GM20000 (cell line): ENCODE data around the gene ASIC4.
A peak's percentile ranks its signal among the peaks of the same experiment; 100 is the strongest.

ENCODE experiments used
- DNase-seq: peaks from one replicate; pipeline ENCODE4 v3.0.0; 2012; ENCODE audit warnings: low spot score
- CTCF ChIP-seq: IDR thresholded peaks from 2 replicates; pipeline ENCODE4 v1.5.1; 2012; ENCODE audit warnings: mild to moderate bottlenecking, control low read depth; ENCODE audit errors: extremely low read depth, missing control alignments

The ASIC4 gene

GRCh38 chr2:219541611-219542180, 27.4 kb downstream of the ASIC4 start:
- peak; percentile 95 for TF ChIP-seq CTCF
- DNase-seq, result peak; percentile 93

GRCh38 chr2:219542931-219543595, 28.8 kb downstream of the ASIC4 start:
- TF ChIP-seq CTCF, result no peak

DNA sequence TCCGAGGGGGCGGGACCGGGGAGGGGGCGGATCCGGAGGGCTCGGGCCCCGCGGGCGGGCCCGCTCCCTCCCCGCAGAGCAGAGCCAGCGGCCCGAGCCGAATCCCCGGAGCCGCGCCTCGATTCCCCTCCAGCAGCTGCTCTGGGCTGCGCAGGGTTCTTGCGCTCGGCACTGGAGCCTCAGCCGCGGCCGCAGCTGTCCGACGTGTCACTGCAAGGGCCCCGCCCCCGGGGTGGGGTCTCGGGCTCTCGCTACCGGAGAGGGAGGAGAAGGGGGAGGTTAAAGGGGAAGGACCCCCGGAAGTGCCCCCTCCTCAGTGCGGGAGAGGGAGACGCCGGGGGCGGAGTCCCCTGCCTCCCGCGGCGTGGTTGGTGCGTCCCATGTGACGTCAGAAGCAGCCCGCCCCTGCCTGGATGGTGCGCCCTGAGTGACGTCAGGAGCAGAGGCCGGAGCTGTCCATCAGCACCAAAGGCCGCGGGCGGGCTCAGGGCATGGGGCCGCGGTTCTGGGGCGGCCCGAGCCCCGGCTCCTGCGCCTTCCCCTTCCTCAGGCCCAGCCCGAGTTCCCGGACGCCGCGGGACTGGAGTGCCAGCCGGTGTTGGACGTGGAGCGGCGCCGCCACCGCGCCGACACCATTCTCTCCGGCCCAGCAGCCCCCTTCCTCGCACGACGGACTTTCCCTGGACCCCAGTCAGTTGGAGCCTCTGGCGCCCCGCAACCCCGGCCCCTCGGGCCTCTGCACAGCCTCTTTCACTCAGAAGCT, 29.5 kb downstream of the ASIC4 start, which contains the start of the genes CHPF and TMEM198:
Gene CHPF, minus strand, starts transcription at position 214 of the 763 bp plus-strand sequence. CDS start 271 bp downstream, outside the sequence.
Gene TMEM198, plus strand, starts transcription at position 433 of the 763 bp plus-strand sequence. CDS start 700 bp downstream, outside the sequence.
- DNase-seq, result peak; percentile 100
- no peak for TF ChIP-seq CTCF

More at GRCh38 chr2:219542931-219543595, 28.8 kb downstream of the ASIC4 start:
- DNase-seq, result peak; percentile 62

DNA sequence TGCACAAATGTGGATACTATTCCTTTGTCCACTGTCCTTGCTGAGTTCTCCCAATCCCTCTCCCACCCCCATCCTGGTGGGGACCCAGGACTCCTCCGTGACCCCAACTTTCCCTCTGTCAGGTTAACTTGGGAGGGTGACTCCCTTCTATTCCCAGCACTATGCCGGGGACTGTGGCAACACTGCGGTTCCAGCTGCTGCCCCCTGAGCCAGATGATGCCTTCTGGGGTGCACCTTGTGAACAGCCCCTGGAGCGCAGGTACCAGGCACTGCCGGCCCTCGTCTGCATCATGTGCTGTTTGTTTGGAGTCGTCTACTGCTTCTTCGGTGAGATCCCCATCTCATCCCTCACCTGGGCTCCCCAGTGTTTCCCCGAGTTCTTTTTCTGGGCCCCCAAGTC, 30.3 kb downstream of the ASIC4 start:
- no peak for DNase-seq
- no peak for TF ChIP-seq CTCF

- no peak for TF ChIP-seq CTCF
- no peak for DNase-seq
These were observed 31.1 kb downstream of the ASIC4 start for GRCh38 chr2:219545295-219545942.

DNA sequence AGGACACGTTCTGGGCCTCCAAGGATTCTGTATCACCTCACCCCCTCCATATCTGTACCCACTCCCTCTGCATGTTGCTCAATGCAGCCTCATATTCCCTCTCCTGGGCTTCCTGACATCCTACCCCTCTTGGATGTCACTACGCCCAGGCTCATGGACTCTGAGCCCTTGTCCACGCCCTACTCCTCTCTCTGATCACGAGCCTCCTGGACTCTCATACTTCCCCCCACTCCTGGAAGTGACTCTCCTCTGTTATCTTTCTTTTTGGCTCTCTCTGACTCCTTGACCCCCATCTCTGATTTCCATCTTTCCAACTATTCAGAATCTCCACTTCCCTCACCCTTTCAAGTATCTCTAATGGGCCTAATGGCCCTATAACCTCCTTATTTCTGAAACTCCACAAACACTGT, 31.7 kb downstream of the ASIC4 start:
- TF ChIP-seq CTCF, result no peak

More for the DNA sequence above, 31.7 kb downstream of the ASIC4 start:
- no peak for DNase-seq
